Epithelial cell of prostate (primary cell): ENCODE results near the gene CLASP1.
A peak's percentile ranks its signal among the peaks of the same experiment; 100 is the strongest.
"Not testable (repeated sequence)": the region's sequence is repeated elsewhere in the genome, so short reads cannot be mapped to it uniquely, and the experiment has no call there.

Experiments
- DNase-seq: peaks from one replicate; pipeline ENCODE4 v3.0.0-alpha.2; 2011; ENCODE audit warnings: low read depth, low spot score
- H3K27ac ChIP-seq: fragments of 450-650 bp; 2 replicates; pipeline ENCODE4 v1.5.1; 2017; ENCODE audit warnings: mild to moderate bottlenecking

CLASP1 gene

DNA sequence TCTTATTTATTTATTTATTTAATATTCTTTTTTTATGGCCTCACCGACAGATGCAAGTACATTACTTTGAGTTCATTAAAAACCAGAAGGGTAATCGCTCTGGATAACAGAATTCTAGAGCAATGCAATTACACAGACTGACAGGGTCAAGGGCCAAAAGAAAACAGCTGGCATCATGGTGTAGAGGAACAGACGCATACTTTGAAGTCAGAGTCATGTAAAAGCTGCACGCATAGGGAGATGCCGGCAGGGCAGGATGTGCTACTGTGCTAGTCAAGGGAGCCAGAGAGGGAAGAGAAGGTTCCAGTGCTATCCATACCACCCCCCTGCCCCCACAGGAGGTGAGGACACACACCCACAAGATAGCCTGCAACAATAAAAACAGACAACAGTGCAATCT lies 249.1 kb downstream of the CLASP1 start:
- no peak for DNase-seq
- H3K27ac ChIP-seq = no peak overlapping the region

DNA sequence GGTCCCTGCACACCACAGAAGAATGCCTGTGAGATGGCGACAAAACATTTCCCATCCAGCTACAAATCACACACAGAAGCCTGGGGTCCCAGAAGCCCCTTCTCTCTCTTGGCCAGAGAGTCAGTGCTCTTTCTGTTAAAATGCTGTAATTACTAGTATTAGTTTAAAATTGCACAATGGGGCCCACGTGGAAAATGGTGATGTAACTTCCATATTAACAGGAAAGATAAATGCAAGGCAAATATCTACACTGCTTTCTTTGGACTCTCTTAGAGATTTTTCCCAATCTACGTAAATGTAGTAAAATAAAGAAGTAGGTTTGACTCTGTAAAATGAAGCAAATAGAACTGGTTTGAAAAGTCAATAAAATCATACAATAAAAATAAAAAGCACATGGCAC lies 250.4 kb downstream of the CLASP1 start:
- DNase-seq = no peak
- no peak overlapping the region for H3K27ac ChIP-seq

DNA sequence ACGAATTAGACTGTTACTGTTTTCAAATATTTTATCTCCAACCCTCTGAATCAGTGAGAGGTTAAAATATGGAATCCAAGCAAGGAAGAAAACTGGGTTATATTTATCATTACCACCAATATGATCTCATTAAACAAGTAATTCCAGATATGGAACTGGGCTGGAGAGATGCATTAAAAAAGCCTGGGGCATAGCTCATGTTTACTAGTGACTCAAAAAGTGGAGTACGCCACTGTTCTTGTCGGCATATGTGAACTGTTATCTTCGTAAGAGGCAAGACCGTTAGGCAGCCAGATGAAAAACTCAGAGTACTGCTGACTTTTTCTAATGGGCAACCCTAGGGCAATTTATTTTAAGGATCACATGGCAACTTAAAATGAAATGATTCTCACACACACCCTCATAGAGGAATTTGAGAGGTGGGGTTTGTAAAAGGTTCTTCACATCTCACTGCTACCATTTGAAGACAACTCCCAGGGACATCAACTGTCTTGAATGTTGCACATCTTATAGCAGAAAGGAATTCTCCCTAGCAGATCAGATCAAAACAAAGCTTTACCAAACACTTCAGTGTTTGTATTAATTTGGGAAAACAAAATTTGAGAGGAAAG lies 259.1 kb downstream of the CLASP1 start:
- no peak overlapping the region for H3K27ac ChIP-seq
- DNase-seq = no peak

DNA sequence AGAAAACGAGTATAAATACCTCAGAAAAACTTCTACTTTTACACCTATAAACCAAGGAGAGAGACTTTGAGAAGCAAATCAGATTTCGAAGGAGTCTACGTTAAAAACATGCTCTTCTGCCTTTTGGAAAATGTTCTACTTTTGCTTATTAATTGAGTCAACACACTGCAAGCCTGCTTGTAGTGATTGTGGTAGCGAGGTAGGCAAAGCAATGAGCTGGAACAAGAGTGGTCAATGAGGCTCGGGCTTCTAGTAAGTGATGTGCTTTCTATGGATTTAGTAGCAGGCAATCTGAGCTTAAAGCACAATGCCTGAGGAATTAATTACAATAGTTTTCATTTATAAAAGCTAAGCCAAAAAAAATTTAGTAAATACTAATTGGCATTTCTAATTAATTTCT lies 260.9 kb downstream of the CLASP1 start:
- no peak overlapping the region for H3K27ac ChIP-seq
- DNase-seq = no peak

DNA sequence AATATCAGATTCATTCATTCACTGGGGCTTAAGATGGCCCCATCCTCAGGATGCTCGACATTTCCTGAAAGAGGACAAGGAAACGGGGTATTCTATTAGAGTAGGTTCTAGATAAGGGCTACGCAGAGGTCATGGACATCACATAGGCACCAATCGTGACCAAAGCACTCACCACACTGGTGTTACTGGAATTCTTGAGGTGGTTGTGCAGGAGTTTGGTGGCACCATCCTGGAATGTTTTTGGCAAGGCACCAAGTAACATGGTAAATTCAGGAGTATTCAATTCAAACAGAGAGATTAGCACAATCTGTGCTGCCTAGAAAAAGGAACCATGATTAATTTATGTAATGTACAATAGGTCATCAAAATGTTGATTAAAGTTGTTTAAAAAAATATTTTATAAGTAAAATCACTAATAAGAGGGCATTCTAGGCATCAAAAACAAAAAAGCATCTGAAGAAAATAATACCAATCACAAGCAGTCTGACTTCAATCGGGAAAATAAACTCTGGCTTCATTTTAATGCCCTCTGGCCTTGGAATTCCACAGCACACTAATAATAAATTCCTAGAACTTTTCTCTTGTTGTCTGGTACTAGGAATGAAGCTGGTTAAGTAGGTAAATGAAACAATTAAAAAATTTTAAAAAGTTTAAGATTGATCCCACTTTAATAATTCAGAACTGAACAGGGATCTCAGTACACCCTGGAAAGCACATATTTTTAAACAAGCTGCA lies 261.5 kb downstream of the CLASP1 start:
- DNase-seq = no peak
- no peak overlapping the region for H3K27ac ChIP-seq

DNA sequence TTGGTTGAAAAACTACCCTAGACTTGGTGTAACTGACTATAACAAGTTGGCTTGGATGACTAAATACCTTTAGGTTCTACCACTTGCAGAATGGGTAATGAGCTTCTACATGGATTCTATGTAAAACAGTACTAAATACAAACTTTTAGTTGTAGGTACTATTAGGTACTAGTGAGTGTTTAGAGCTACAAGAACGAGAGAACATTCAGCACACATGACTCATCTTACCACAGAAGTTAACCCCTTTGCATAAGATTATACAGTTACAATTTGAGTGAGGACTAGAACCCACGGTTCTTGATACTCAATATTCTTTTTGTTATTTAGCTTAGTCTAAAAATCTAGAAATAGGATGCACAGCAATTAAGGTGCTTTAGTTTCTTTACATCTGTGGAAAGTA lies 262.6 kb downstream of the CLASP1 start:
- DNase-seq = no peak
- no peak overlapping the region for H3K27ac ChIP-seq

DNA sequence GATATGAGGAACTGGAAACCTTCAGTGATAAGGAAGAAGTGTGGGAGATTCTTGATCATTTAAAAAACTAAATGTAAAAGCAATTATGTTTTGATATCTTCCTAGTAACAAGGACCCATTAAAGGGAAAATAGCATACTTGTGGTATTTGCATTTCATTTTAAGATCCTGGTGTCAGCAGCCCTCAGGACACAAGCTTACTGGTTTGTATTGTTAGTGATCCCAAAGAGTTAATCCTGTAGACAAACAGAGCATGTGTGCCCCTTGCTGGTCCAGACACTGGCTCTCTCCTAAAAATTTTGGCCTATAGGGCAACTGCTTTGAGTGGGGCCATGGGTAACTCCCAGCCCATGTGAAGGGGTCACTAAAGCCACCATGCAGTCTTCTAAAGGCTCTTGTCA lies 263.2 kb downstream of the CLASP1 start:
- DNase-seq = no peak
- H3K27ac ChIP-seq = no peak overlapping the region

DNA sequence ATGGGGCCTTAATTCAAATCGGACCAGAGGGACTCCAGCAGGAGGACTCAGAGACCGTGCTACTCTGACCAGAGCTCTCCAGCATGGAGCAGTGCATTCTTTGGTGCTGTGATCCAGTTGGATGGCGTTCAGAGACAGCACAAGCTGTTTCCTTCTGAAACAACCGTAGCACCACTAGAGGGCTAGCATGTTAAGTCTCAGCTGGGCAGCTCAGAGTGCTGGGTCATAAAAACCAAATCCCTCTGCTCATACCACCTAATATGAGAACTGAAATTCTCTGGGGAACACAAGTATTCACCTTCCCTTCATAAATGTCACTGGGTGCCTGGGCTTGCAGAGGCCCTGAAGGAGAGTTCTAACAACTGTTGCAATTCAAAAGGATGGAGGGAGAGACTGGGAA lies 266.5 kb downstream of the CLASP1 start:
- no peak for DNase-seq

DNA sequence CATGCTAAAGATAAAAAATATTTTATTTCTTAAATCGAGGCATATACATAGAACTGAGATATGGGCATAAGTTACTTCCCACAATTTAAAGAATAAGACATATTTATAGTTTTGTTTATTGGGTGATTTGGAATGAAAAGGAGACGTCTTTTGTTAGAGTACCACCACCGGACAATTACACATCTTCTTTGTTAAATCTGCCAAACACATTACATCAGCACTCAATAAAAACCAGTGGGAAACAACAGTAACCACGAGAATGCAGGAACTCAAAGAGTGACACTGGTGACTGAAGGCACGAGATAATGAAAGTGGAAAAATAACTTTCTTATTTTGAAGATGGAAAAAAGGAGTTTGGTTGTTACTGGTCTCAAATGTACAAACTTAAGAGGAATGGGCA lies 271.6 kb downstream of the CLASP1 start:
- no peak for DNase-seq
- no peak overlapping the region for H3K27ac ChIP-seq

More for the DNA sequence above, 266.5 kb downstream of the CLASP1 start:
- no peak overlapping the region for H3K27ac ChIP-seq

DNA sequence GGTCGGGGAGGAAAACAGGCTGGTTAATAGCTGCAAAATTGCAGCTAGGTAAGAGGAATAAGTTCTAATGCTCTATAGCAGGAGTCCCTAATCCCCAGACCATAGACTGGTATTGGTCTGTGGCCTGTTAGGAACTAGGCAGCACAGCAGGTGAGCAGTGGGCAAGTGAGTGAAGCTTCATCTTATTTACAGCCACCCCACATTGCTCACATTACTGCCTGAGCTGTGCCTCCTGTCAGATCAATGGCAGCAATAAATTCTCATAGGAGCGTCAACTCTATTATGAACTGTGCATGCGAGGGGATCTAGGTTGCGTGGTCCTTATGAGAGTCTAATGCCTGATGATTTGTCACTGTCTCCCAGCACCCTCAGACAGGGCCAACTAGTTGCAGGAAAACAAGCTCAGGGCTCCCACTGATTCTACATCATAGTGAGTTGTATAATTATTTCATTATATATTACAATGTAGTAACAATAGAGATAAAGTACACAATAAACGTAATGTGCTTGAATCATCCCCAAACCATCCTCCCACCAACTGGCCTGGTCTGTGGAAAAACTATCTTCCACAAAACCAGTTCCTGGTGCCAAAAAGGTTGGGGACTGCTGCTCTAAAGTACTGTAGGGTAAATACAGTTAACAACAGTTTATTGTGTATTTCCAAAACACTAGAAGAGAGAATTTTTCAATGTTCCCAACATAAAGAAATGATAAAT lies 272.6 kb downstream of the CLASP1 start:
- H3K27ac ChIP-seq = no peak overlapping the region
- DNase-seq = no peak

DNA sequence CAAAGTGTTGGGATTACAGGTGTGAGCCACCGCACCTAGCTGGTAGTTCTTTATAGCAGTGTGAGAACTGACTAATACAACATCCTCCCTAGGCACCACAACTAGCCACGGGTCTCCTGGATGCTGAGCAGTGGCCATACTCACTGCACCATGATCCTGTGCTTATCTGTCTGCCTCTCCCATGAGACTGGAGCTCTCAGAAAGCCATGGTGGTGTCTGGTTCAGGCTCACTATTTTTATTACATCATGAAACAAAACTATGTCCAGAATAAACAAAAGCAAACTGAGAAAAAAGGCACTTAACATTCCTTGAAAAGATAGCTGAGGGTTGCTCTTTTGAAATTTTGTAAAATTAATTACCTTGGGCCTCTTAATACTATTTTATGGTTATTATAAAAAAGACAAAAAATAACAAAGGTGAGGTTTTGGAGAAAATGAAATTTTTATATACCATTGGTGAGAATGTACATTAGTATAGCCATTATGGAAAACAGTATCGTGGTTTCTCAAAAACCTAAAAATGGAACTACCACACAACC lies 273.6 kb downstream of the CLASP1 start:
- DNase-seq = no peak
- no peak overlapping the region for H3K27ac ChIP-seq

DNA sequence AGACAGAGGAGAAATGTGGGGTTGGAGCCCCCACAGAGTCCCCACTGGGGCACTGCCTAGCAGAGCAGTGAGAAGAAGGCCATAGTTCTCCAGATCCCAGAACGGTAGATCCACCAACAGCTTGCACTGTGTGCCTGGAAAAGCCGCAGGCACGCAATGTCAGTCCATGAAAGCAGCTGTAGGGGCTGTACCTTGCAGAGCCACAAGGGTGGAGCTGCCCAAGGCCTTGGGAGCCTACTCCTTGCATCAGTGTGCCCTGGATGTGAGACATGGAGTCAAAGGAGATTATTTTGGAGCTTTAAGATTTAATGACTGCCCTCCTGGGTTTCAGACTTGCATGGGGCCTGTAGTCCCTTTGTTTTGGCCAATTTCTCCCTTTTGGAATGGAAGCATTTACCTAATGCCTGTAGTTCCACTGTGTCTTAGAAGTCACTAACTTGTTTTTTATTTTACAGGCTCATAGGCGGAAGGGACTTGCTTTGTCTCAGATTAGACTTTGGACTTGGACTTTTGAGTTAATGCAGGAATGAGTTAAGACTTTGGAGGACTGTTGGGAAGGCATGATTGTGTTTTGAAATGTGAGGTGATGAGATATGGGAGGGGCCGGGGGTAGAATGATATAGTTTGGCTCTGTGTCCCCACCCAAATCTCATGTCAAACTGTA lies 274.7 kb downstream of the CLASP1 start:
- DNase-seq, H3K27ac ChIP-seq: not testable (repeated sequence)

DNA sequence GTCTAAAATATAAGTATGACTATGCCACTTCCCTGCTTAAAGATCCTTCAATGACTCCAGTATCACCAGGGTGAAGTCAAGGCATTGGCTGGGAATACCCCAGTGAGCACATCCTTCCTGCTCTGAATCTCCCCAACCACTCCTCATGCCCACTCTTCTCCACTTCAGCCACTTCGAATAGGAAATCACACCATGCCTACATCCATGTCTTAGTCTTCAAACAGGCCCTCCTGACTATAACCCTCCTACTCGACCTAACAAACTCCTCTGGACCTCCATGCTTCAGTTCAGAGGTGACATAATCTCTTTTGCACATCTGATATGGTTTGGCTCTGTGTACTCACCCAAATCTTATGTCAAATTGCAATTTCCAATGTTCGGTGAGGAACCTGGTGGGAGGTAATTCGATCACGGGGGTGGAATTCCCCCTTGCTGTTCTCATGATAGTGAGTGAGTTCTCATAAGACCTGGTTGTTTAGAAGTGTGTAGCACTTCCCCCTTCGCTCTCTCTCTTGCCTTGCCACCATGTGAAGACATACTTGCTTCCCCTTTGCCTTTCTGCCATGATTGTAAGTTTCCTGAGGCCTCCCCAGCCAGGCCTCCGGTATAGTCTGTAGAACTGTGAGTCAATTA lies 276.4 kb downstream of the CLASP1 start:
- H3K27ac ChIP-seq = no peak overlapping the region
- DNase-seq = no peak

DNA sequence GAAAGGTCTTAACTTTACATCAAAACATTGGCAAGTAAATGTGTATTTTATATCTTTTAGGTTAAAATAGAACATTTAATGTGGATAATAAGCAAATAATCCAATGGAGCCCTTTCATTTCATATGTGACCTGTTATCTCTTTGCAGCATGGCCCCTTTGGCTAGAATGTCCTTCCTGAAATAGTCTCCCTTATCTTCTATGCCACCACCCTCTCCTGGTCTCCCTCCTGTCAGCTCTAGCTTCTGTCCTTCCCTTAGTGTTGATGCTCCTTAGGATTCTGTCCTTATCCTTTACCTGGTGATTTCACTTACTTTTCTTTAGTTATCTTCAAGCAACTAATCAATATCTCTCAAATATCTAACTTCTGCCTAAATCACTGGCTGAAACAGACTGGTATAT lies 277.2 kb downstream of the CLASP1 start:
- no peak for DNase-seq
- no peak overlapping the region for H3K27ac ChIP-seq

DNA sequence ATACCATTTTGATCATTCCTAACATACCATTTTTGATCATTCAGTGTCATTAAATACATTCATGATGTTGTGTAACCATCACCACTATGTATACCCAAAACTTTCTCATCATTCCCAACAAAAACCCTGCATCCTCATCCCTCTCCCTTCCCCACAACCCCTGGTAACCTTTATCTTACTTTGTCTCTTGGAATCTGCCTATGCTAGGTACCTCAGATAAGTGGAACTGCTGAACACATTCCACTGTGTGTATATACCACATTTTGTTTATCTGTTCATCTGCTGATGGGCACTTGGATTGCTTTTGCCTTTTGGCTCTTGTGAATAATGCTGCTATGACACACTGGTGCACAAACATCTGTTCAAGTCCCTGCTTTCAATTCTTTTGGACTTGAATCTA lies 280.4 kb downstream of the CLASP1 start:
- DNase-seq = no peak
- H3K27ac ChIP-seq = no peak overlapping the region

DNA sequence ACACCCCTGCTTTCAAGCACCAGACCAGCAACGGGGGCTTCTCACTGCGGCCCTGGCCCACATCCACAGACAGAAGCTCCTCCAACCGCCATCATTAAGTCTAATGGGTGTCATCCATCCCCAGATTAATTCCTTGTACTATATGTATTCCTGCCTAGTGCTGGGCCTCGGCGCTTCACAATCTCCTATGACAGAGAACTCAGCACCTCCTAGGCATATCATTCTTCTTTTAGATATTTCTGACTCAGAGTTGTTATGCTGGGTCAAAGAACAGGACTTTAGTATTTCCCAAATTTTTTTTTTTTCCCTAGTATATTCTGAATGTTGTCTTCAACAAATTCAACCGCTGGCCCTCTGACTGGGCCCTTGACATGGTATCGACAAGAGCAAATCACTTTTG lies 281.1 kb downstream of the CLASP1 start:
- H3K27ac ChIP-seq = no peak overlapping the region
- DNase-seq = no peak

DNA sequence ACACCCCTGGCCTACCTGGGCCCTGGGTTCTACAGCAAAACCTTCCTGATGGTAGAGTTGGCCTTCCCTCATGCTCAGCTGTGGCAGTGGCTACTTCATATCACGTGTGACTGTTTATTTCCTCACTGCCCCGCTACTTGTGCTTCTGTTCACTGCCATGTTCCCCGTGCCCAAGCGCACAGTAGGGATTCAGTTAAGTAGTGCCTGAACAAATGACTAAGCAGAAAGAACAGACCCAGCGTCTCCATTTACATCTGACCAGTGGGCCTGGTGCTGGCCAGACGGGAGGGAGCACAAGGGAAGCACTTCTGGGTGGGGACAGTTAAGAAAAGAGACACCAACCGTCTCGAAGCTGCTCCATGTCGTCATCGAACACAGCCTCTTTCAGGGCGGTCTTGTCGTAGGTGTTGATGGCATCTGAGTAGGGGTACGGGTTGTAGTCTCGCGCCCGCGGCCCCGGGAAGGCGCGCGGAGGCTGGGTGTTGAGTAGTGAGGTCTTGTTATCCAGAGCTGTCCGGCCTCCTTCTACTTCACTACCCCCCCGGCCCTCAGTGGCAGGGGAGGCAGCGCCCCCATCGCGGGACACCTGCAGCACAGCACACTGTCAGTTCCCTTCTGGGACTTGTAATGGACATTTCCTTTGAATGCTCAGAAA lies 281.9 kb downstream of the CLASP1 start:
- no peak overlapping the region for H3K27ac ChIP-seq
- no peak for DNase-seq

DNA sequence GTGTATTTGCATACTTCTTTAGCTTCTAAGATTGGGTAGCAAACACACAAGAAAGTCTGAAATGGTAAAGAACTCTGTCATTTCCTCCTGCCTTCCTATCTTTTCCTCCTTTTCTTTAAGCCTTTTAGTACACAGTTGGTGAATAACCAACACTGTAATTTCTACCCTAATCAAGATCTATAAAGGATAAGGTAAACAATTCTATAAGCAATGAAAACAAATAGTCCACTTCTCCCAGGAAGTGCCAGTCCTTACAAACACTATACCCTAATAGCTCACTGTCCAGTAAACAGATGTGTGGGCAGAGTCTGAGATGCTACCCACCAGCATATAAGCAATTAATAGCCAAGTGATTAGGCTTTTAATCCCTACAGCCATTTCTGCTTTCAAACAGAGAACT lies 283.2 kb downstream of the CLASP1 start:
- no peak for DNase-seq
- no peak overlapping the region for H3K27ac ChIP-seq

DNA sequence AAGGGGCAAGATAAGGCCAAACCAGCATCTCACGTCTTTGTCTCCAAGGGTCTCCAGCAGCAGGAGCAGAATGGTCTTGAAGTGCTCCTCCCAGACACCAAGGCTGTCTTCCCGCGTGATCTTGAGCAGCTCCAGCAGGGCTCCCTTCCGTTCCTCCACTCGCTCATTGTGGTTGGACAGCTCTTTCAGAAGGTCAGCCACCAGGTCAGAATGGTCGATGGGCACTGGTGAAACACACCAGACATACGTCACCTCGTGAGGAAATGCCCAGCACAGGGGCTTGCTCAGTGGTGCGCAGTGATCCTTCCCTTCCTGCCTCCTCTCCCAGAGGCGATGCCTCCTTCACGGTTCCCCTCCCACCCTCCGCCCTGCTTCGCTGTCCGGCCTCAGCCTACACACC lies 284.2 kb downstream of the CLASP1 start:
- no peak for DNase-seq
- H3K27ac ChIP-seq = peak overlapping the region; percentile 80
